Measurements from ENCODE around the gene DSCAML1.

The DSCAML1 gene

GRCh38 chr11:117626576-117626975, 170.4 kb downstream of the DSCAML1 start:
- in situ Hi-C loops (cut with HindIII; ENCODE audit: low sequenced_read_pairs) = no loop called here

- in situ Hi-C loops (cut with HindIII; ENCODE audit: low sequenced_read_pairs) = no loop called here
Measured at GRCh38 chr11:117625237-117625636, 171.8 kb downstream of the DSCAML1 start.

- in situ Hi-C loops (cut with HindIII; ENCODE audit: low sequenced_read_pairs) = no loop called here
Measured at GRCh38 chr11:117623831-117624271, 173.2 kb downstream of the DSCAML1 start.

- in situ Hi-C loops (cut with HindIII; ENCODE audit: low sequenced_read_pairs) = no loop called here
Measured at GRCh38 chr11:117621226-117621625, 175.8 kb downstream of the DSCAML1 start.

- in situ Hi-C loops (cut with HindIII; ENCODE audit: low sequenced_read_pairs) = no loop called here
Measured at GRCh38 chr11:117620659-117621058, 176.4 kb downstream of the DSCAML1 start.

GRCh38 chr11:117620086-117620485, 176.9 kb downstream of the DSCAML1 start:
- in situ Hi-C loops (cut with HindIII; ENCODE audit: low sequenced_read_pairs) = no loop called here

GRCh38 chr11:117619661-117620060, 177.4 kb downstream of the DSCAML1 start:
- in situ Hi-C loops (cut with HindIII; ENCODE audit: low sequenced_read_pairs) = no loop called here

- in situ Hi-C loops (cut with HindIII; ENCODE audit: low sequenced_read_pairs) = no loop called here
Measured at GRCh38 chr11:117618982-117619355, 178.0 kb downstream of the DSCAML1 start.

- in situ Hi-C loops (cut with HindIII; ENCODE audit: low sequenced_read_pairs) = no loop called here
Measured at GRCh38 chr11:117618302-117618981, 178.6 kb downstream of the DSCAML1 start.

GRCh38 chr11:117616979-117617378, 180.0 kb downstream of the DSCAML1 start:
- in situ Hi-C loops (cut with HindIII; ENCODE audit: low sequenced_read_pairs) = no loop called here

- in situ Hi-C loops (cut with HindIII; ENCODE audit: low sequenced_read_pairs) = no loop called here
Measured at GRCh38 chr11:117614728-117615127, 182.3 kb downstream of the DSCAML1 start.

GRCh38 chr11:117613521-117613920, 183.5 kb downstream of the DSCAML1 start:
- in situ Hi-C loops (cut with HindIII; ENCODE audit: low sequenced_read_pairs) = no loop called here

GRCh38 chr11:117612177-117612576, 184.8 kb downstream of the DSCAML1 start:
- in situ Hi-C loops (cut with HindIII; ENCODE audit: low sequenced_read_pairs) = no loop called here

GRCh38 chr11:117610901-117611300, 186.1 kb downstream of the DSCAML1 start:
- in situ Hi-C loops (cut with HindIII; ENCODE audit: low sequenced_read_pairs) = no loop called here

- in situ Hi-C loops (cut with HindIII; ENCODE audit: low sequenced_read_pairs) = no loop called here
Measured at GRCh38 chr11:117610045-117610444, 187.0 kb downstream of the DSCAML1 start.

GRCh38 chr11:117607449-117607848, 189.6 kb downstream of the DSCAML1 start:
- in situ Hi-C loops (cut with HindIII; ENCODE audit: low sequenced_read_pairs) = no loop called here

- in situ Hi-C loops (cut with HindIII; ENCODE audit: low sequenced_read_pairs) = no loop called here
Measured at GRCh38 chr11:117606790-117607189, 190.2 kb downstream of the DSCAML1 start.

GRCh38 chr11:117606211-117606610, 190.8 kb downstream of the DSCAML1 start:
- in situ Hi-C loops (cut with HindIII; ENCODE audit: low sequenced_read_pairs) = no loop called here

- in situ Hi-C loops (cut with HindIII; ENCODE audit: low sequenced_read_pairs) = no loop called here
Measured at GRCh38 chr11:117605331-117605730, 191.7 kb downstream of the DSCAML1 start.

GRCh38 chr11:117604336-117604995, 192.6 kb downstream of the DSCAML1 start:
- in situ Hi-C loops (cut with HindIII; ENCODE audit: low sequenced_read_pairs) = no loop called here

- in situ Hi-C loops (cut with HindIII; ENCODE audit: low sequenced_read_pairs) = no loop called here
Measured at GRCh38 chr11:117603932-117604331, 193.1 kb downstream of the DSCAML1 start.

- in situ Hi-C loops (cut with HindIII; ENCODE audit: low sequenced_read_pairs) = no loop called here
Measured at GRCh38 chr11:117601006-117601708, 195.9 kb downstream of the DSCAML1 start.
